Muscle of back (tissue), 11 donors: Measurements from ENCODE around the gene TMEM221. TPM values are rescaled to one million over a fixed set of nuclear protein-coding genes. Genes with fewer than 3 reads are reported as not detected.

Experiments
- DNase-seq, 3 donors: peaks; one replicate each; pipeline versions ENCODE4 v3.0.0 to v3.0.0-alpha.2; 2013
- polyA plus RNA-seq, 10 donors: library from polyadenylated mRNA; unstranded; fragments of 120-200 nt; gene quantifications; one replicate each; pipeline ENCODE4 v1.2.1, GENCODE V29; 2013; ENCODE audit not compliant: insufficient read length in 10 of 10

Gene TMEM221
- polyA plus RNA-seq, 10 donors, result 0.84 to 2.7 (median 1.2) TPM

GRCh38 chr19:17406046-17406886 is 42.2 kb downstream of the TMEM221 start:
- no peak for DNase-seq

- no peak for DNase-seq
These were observed 43.0 kb downstream of the TMEM221 start, which contains the start of gene BST2 for GRCh38 chr19:17405250-17406045. Gene BST2, minus strand, starts transcription at chr19:17405630. Its CDS starts 55 bp downstream, at chr19:17405575.

GRCh38 chr19:17404621-17405249 is 43.7 kb downstream of the TMEM221 start:
- DNase-seq, result no peak

GRCh38 chr19:17404015-17404414 is 44.5 kb downstream of the TMEM221 start:
- no peak for DNase-seq

- DNase-seq, result no peak
These were observed 45.2 kb downstream of the TMEM221 start for GRCh38 chr19:17402982-17403855.

- no peak for DNase-seq
These were observed 46.8 kb downstream of the TMEM221 start for GRCh38 chr19:17401628-17402027.

- no peak for DNase-seq
These were observed 49.5 kb downstream of the TMEM221 start for GRCh38 chr19:17398902-17399527.

- peak in 2 of 3 donors; percentile 71 to 75 for DNase-seq
These were observed 53.5 kb downstream of the TMEM221 start for GRCh38 chr19:17394891-17395415.

- no peak for DNase-seq
These were observed 54.6 kb downstream of the TMEM221 start, which contains the start of gene CCDC194 for GRCh38 chr19:17393914-17394313. Gene CCDC194, minus strand, starts transcription at chr19:17394196. Its CDS starts 38 bp downstream, at chr19:17394158.

GRCh38 chr19:17393002-17393401 is 55.5 kb downstream of the TMEM221 start:
- DNase-seq, result no peak

GRCh38 chr19:17391371-17392151 is 56.9 kb downstream of the TMEM221 start:
- DNase-seq, result no peak

- DNase-seq, result peak; percentile 86 to 96 (median 92)
These were observed 57.6 kb downstream of the TMEM221 start for GRCh38 chr19:17390665-17391370.

GRCh38 chr19:17389957-17390664 is 58.4 kb downstream of the TMEM221 start:
- DNase-seq, result no peak

GRCh38 chr19:17389288-17389687 is 59.2 kb downstream of the TMEM221 start:
- DNase-seq, result no peak

GRCh38 chr19:17385878-17386611 is 62.4 kb downstream of the TMEM221 start:
- peak in 2 of 3 donors; percentile 48 to 70 for DNase-seq
